Occipital lobe (tissue), 2 donors: ENCODE results near the gene CTNNA2. TPM values are rescaled to one million over a fixed set of nuclear protein-coding genes. Genes with fewer than 3 reads are reported as not detected.

Experiments used
- DNase-seq: peaks from one replicate; lab custom pipeline; 2025; lab: John Stamatoyannopoulos, UW
- total RNA-seq: library from RNA; depleted of rRNA; stranded (reverse); fragments of >200 nt; gene quantifications from one replicate; pipeline ENCODE4 v1.2.3, GENCODE V29; 2014

CTNNA2 gene
- total RNA-seq, 1 donor from 2014 or later: 261 TPM

DNA sequence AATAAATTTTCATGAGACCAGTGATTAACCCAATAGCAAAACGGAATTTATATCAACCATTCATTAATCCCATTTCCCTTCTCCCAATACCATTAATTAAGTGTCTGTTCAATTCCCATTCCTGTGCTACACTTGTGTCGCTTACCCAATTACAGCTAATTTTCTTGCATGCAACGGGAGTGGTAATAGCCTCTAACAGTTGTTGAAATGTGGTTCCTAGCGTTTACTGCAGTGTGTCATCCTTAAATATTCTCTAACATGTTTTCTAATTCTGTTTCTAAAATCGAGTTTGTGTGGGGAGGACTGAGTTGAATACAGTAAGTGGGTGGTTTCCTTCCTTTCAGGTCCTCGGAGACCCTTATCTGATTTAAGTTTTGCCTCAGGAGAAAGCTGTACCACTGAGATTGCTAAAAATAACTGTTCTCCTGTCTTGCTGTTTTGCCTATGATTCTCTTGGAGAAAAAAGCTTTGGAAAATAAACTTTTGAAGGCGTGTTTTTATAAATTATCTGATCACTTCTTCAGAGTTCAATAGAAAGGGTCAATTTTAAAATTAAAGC, 851.0 kb downstream of the CTNNA2 start:
- DNase-seq: no peak

- no peak for DNase-seq
Measured at GRCh38 chr2:80364524-80365212, 851.8 kb downstream of the CTNNA2 start.

- no peak for DNase-seq
Measured at GRCh38 chr2:80365762-80366161, 852.9 kb downstream of the CTNNA2 start.

DNA sequence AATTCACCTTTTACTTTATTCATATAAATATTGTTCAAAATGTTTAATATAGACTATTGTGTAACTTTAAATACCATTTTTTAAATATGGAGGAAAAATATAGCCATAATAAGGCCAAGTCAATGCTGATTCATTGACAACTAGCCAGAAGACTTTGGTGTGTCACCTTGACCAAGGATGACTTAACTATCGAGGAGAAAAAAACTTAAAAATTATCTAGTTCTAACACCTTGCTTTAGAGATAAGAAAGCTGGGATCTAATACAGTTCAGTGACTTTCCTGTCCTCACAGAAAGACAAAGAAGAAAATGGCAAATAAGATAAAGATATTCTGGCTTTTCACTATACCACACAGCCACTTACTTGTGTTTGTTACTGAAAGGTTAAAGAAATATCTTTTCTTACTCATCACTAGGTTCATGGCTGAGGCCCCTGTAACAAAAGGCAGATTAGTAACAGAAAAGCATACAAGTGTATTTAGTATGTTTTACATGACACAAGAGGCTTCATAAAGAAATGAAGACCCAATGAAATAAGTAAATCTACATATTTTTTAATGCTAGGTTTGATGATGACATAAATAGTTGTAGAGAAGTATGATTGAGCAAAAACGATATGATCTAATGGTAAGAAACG, 857.6 kb downstream of the CTNNA2 start:
- no peak for DNase-seq

GRCh38 chr2:80374105-80374504, 861.3 kb downstream of the CTNNA2 start:
- DNase-seq: no peak

DNA sequence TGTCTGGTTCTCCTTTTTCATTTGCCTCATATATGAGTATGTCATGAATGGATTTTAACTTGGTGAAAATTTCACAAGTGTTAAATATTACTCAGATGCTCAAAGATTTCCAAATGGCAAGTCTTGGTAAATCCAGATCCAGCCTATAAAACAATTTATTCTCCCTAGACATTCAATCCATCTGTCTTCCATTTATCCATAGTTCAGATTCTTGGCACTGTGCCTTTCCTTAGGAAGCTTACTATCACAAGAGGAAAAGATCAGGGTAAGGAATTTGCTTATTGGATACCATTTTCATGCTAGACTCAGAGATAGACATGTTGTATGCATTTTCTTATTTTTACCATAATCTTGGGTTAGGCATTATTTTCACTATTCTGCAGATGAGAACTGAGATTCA, 864.2 kb downstream of the CTNNA2 start:
- no peak for DNase-seq

DNA sequence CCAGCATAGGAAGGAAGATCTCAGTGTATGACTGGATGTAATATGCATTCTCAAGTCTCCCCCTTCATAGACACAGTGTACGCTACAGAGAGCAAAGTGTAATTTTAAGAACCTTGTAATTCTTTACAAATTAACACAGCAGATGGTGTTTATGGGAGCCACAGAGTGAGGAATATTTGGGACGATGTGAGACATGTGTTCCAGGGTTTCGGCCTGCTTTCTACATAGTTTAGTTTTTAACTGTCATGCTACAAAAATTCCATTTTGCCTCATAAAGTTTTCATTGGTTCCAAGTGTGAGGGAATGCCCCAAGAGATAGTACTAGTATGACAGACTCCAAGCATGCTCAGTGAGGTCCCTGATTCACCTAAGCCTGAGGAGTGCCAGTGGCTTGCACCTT, 867.9 kb downstream of the CTNNA2 start:
- DNase-seq: no peak

DNA sequence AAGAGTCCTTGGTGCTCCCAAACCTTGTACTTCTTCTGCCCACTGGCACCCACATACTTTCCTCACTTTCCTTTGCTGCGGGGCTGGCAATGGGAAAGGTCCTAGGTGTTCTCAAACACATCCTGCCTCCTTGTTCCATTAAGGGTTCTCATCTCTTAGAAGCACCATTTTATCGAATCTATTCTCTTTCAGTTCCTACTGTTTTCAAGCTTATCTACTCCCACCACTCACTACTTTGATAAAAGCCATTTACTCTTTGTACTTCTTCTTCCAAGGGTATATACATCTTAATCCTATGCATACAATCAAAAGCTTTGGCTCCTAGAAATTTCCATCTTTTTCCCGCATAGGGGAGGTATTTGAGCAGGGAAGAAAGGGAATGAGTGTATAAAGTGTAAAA, 868.8 kb downstream of the CTNNA2 start:
- DNase-seq: no peak

DNA sequence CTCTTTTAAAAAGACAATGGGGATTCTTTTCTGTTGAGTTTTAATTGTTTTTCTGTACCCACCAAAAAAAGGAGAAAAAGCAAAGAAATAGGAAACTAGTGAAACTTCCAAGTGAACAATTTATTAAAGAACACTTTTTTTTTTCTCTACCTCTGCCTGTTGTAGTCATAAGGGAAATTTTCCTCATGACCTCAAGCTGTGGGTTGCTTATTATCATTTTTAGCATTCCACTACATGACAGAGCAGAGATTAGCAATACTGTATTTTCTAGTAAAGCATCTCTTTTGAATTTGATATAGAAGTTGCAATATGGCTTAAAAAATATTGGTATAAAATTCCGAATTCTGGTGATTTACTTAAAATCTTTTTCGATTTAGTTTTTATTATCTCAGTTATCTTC, 879.6 kb downstream of the CTNNA2 start:
- no peak for DNase-seq

GRCh38 chr2:80393991-80394390, 881.1 kb downstream of the CTNNA2 start:
- DNase-seq: no peak

GRCh38 chr2:80395251-80395650, 882.4 kb downstream of the CTNNA2 start:
- no peak for DNase-seq

- no peak for DNase-seq
Measured at GRCh38 chr2:80396276-80396675, 883.4 kb downstream of the CTNNA2 start.

- DNase-seq: no peak
Measured at GRCh38 chr2:80403081-80403480, 890.2 kb downstream of the CTNNA2 start.

- DNase-seq: no peak
Measured at GRCh38 chr2:80407377-80407776, 894.5 kb downstream of the CTNNA2 start.

- no peak for DNase-seq
Measured at GRCh38 chr2:80410346-80410745, 897.5 kb downstream of the CTNNA2 start.

DNA sequence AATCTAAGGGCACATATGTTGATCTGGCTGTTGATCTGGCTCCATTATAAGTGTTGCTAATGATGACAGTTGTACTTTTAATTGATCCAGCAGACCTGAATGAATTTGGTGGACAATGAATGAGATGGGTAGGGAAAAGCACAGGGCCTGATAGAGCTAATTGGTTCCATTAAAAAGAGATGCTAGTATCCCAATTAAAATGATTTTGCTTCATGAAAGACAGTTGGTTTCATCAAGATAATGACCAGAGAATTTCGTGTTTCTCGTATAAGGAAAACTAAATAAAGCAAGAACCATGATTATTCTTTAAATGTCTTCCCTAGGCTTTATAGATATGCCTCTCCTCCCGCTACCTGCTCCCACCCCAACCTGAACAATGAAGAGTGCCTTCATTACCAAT, 900.3 kb downstream of the CTNNA2 start:
- DNase-seq: no peak

GRCh38 chr2:80417737-80418136, 904.9 kb downstream of the CTNNA2 start:
- DNase-seq: no peak

DNA sequence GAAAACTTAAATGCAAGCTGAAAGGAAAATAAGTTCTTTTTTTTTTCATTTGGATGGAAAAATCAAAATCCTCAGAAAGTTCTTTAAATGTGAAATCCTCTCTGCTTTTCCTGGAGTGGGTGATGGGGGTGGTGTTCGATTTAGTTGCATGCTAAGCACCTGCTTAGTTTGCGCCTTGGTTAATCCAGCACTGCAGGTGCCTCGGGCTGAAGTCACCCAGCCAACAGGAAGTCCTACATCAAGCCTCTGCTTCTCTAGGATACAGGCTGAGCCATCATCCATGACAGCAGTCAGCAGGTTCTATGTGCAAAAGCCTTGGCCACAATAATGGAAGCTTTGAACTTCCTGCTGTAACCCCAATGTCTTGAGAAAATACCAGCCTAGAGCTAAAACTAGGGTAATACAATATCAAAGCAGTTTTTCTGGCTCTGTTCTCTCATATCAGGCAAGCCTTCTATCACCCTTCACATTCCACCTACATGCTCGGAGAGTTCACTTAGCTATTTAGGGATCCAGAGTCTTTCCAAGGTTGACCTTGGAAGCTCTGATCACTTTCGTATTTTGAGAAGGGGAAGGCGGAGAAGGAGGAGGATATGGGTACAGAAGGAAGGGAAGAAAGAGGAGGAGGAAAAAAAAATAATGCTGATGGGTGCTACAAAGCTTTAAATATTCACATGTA, 907.8 kb downstream of the CTNNA2 start:
- no peak for DNase-seq

GRCh38 chr2:80429251-80429650, 916.4 kb downstream of the CTNNA2 start:
- DNase-seq: no peak

DNA sequence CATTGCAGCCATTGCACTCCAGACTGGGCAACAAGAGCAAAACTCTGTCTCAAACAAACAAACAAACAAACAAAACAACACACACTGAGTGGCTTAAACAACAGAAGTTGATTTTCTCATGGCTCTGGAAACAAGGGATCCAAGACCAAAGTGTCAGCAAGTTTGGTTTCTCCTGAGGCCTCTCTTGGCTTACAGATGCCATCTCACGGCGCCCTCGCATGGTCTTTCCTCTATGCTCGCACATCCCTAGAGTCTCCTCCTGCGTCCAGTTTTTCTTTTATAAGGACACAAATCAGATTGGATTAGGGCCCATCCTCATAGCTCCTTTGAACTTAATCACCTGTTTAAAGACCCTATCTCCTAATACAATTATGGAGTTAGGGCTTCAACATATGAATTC, 925.1 kb downstream of the CTNNA2 start:
- no peak for DNase-seq

GRCh38 chr2:80438686-80439085, 925.8 kb downstream of the CTNNA2 start:
- DNase-seq: no peak

GRCh38 chr2:80454628-80455027, 941.8 kb downstream of the CTNNA2 start:
- peak; percentile 67 for DNase-seq

DNA sequence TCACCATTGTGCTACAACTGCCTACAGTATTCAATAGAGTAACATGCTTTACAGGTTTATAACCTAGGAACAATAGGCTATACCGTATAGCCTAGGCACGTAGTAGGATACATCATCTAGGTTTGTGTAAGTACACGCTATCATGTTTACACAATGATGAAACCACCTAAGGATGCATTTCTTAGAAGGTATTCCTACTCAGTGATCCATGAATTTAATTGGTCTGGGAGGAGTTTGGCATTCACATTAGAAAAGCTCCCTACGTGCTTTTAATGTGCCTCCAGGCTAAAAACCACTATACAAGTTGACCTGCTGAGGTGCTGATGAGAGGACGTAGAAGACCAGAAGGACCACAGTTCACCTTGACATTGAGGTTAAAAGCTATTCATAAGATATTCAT, 946.2 kb downstream of the CTNNA2 start:
- no peak for DNase-seq
